WI38 (cell line): ENCODE measurements around the gene RASGRP2.

Experiments used
- H3K4me3 ChIP-seq: 2 replicates; pipeline ENCODE4 v1.5.1; 2011; ENCODE audit warnings: low read depth, mild to moderate bottlenecking, control low read depth, low read length
- CTCF ChIP-seq: IDR thresholded peaks from 2 replicates; pipeline ENCODE4 v1.5.1; 2012; ENCODE audit warnings: low read depth, mild to moderate bottlenecking, control low read depth, low read length

The RASGRP2 gene

GRCh38 chr11:64723907-64724862, 19.8 kb downstream of the RASGRP2 start:
- H3K4me3 ChIP-seq, result no peak overlapping the region
- no peak for TF ChIP-seq CTCF

GRCh38 chr11:64723117-64723906, 20.6 kb downstream of the RASGRP2 start, which contains the start of gene NRXN2:
TSS of gene NRXN2 (minus strand) at chr11:64723197. CDS start at chr11:64713699, 9,498 bp downstream.
- peak within 1 kb of the TSS; percentile 70 for H3K4me3 ChIP-seq
- TF ChIP-seq CTCF, result peak; percentile 97

- no peak overlapping the region for H3K4me3 ChIP-seq
- TF ChIP-seq CTCF, result no peak
Observed at GRCh38 chr11:64722141-64723065, 21.5 kb downstream of the RASGRP2 start.

GRCh38 chr11:64721359-64721699, 22.6 kb downstream of the RASGRP2 start:
- no peak for TF ChIP-seq CTCF
- H3K4me3 ChIP-seq, result no peak overlapping the region

- TF ChIP-seq CTCF, result no peak
- H3K4me3 ChIP-seq, result no peak overlapping the region
Observed at GRCh38 chr11:64720640-64721358, 23.1 kb downstream of the RASGRP2 start.

- no peak for TF ChIP-seq CTCF
Observed at GRCh38 chr11:64720167-64720566, 23.8 kb downstream of the RASGRP2 start.

More at GRCh38 chr11:64720167-64720566, 23.8 kb downstream of the RASGRP2 start:
- H3K4me3 ChIP-seq, result no peak overlapping the region
